HG03460 (cell line): ENCODE results near the gene IREB2.
"Not testable (repeated sequence)": the region's sequence is repeated elsewhere in the genome, so short reads cannot be mapped to it uniquely, and the experiment has no call there.

Experiments
- ATAC-seq: cut with Tn5 transposase; IDR thresholded peaks from one replicate; pipeline ENCODE4 v1.9.1; 2021; ENCODE audit not compliant: unreplicated experiment

IREB2 gene, protein sequence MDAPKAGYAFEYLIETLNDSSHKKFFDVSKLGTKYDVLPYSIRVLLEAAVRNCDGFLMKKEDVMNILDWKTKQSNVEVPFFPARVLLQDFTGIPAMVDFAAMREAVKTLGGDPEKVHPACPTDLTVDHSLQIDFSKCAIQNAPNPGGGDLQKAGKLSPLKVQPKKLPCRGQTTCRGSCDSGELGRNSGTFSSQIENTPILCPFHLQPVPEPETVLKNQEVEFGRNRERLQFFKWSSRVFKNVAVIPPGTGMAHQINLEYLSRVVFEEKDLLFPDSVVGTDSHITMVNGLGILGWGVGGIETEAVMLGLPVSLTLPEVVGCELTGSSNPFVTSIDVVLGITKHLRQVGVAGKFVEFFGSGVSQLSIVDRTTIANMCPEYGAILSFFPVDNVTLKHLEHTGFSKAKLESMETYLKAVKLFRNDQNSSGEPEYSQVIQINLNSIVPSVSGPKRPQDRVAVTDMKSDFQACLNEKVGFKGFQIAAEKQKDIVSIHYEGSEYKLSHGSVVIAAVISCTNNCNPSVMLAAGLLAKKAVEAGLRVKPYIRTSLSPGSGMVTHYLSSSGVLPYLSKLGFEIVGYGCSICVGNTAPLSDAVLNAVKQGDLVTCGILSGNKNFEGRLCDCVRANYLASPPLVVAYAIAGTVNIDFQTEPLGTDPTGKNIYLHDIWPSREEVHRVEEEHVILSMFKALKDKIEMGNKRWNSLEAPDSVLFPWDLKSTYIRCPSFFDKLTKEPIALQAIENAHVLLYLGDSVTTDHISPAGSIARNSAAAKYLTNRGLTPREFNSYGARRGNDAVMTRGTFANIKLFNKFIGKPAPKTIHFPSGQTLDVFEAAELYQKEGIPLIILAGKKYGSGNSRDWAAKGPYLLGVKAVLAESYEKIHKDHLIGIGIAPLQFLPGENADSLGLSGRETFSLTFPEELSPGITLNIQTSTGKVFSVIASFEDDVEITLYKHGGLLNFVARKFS

DNA sequence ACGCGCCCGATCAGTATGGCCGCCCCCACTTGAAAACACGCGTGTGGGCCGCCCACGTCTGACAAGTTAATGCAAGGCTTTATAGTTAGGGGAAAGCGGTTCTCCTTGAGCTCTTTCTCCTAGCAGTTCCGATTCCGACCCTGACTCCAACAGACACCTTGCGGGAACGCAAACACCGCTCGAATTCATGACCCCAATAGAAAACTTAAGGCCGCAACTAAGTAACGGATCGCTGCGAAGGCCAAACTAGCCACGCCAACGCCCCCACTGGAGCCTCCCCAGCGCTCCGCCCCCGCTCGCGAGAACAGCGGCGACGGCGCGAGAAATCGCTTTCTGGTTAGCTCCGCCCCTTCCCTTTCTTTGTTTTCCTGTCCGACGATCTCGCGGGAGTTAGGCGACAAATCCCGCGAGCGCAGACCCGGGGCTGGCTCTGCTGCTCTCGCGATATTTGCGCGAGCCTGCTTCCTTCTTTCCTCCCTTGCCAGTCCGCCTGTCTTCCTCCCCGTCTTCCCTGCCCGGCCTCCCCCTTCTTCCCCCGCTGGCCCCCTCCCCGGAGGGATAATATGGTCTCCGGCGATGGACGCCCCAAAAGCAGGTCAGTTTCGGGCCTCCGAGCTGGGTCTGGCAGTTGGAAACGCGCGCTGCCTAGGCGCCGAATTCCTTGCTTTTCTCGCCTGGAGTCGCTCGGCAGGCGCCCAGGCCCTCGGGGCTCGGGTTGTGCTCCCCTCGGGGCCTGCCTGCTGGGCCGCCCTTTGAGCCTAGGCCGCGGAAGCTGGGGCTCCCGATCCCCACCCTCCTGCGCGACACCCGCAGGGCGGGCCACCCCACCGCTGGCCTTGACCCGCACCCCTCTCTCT lies at the start of gene IREB2:
IREB2 (plus strand) TSS at position 455 of the 857 bp plus-strand sequence; CDS start at position 577, 122 bp downstream.
- peak; percentile 83 for ATAC-seq

DNA sequence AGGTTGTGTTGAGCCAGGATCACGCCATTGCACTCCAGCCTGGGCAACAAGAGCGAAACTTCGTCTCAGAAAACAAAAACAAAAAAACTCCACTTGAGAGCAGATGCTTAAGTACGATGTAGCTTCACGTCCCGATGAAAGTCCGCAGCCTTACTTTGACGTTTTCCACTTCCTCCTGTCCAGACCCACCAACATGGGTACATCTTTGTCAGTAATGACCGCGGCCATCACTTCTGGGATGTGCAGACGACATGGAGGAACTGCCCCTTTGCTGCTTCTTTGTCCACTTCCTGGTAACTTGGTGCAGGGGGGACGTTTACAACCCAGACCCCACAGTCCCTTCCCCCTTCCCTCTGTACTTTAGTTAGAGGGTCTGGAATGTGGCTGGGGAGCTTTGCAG lies 49.2 kb upstream of the IREB2 start:
- ATAC-seq, result no peak

DNA sequence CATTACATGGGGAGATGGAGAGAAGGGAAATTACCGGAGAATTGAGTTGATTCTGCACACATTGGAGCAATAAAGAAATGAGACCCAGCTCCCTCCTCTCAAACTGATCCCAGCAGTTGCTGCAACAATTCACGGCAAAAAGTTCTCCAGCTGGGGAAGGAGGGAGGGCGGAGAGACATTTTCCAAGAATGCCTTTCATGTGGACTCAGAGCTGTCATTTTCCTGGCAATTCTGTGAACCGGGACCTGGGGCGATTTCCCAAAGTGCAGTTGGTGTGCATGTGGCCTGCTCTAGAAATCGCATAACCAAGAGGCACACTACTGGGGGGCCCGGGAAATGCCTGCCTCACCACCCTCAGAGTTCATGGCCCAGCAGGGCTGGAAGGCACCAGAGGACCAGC lies 48.7 kb upstream of the IREB2 start:
- ATAC-seq, result no peak

DNA sequence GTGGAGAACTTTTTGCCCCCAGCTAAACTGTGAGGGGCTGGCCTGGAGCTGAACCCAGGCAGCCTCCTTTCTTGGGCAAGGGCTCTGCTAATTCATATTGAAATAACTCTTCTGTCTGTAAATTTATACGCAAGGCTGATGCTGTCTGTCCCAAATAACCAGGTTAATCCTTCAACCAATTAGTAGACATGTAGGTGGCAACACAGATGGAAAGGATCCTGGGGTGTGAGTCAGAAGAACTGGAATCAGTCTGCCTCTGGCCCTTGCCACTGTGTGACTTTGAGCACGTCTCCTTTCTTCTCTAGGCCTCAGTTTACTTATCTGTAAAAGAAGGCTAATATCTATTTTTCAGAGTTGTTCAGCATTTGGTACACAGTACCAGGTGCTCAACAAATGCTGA lies 48.3 kb upstream of the IREB2 start:
- ATAC-seq, result no peak

DNA sequence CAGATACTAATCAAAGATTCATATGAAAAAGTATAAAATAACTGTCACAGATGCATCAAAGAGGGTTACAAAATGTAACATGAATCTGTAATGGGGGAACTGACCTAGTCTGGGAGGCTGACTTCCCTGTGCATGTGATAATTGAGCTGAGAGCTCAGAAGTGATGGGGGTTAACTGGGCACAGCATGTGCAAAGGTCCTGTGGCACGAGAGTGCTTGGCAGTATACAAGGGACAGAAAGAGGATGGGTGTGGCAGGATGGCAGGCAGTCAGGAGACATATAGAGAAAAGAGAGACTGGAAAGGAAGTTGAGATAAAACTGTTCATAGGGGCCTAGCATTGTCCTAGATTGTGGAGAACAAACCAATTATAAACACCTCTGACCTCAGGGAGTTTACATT lies 47.8 kb upstream of the IREB2 start:
- ATAC-seq, result no peak

DNA sequence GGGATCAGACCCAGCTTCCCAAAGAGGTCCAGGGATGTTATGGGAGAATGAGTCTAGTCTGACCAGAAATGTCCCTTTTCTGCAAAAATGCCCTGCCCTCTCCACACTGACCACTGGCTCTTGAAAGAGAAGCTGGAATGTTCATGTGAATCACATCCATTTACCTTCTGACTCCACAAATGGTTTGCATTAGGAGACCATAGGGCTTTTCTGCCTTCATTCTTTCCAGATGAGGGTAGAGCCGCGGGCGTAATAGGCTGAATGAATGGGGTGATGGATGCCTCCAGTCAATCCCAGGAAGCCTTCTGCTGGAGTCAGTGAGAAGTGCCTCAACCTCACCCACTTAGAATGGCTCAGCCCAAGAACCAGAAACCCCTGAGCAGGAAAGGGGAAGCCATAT lies 47.2 kb upstream of the IREB2 start:
- ATAC-seq, result no peak

DNA sequence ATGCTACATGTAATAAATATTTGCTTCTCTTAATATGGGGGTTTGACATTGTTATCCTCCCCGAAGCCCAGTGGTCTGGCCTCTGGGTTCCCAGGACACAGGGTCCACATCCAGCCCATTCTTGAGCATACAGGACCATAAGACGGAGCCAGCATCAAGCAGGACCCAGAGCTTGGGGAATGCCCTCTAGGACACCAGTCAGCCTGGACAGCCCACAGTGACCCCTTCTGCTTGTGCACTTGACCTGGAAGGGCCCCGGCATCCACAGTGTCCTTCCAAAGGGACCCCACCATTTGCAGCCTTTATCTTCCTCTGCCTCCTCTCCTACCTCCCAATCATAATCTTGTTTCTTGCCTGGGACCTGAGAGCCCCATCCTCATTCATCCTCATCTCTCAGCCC lies 46.2 kb upstream of the IREB2 start:
- no peak for ATAC-seq

DNA sequence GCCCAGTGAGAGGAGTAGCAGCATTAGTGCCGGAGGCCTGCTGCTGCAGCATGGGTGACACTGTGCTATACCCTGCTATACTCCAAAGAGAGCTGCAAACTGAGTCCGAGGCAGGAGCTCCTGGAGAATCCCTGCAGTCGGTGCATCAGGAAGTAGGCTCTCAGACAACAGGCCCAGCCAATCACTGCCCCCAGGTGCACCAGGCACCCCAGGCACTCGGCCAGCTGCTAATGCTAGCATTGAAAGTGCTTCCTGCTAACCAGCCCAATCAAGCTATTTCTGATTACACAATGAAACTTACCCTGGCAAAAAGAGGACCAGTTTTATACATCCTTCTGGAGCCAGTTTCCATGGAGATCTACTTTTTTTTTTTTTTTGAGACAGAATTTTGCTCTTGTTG lies 45.6 kb upstream of the IREB2 start:
- ATAC-seq, result no peak

DNA sequence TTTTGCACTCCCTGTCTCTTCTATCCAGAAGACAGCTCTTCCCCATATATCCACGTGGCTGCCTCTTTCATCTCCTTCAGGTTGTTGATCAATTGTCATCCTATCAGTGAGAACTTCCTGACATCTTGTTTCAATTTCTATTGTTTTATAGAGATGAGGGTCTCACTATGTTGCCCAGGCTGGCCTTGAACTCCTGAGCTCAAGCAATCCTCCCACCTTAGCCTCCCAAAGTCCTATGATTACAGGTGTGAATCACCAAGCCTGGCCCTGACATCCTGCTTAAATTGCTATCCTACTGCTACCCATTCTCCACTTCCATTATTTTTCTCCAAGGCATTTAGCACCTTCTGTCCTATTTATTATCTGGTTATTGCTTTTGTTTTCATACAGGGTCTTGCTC lies 44.9 kb upstream of the IREB2 start:
- no peak for ATAC-seq

DNA sequence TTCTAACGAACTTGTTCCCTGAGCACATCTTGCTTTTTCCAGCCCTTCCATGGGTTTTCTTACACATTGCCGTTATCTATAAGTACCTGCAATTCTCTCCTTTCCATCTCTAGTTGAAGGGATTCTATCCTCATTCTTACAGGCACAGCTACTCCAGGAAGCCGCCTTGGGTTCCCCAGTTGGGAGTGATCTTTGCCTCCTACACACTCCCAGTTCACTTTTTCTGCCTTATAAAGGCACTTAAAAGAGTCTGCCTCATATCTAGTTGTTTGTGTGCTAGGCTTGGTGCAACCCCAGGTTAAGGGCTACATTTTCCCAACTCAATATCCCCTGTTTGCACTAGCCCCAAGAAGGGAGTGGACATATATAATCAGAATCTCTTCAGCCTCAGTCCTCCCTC lies 44.0 kb upstream of the IREB2 start:
- no peak for ATAC-seq

DNA sequence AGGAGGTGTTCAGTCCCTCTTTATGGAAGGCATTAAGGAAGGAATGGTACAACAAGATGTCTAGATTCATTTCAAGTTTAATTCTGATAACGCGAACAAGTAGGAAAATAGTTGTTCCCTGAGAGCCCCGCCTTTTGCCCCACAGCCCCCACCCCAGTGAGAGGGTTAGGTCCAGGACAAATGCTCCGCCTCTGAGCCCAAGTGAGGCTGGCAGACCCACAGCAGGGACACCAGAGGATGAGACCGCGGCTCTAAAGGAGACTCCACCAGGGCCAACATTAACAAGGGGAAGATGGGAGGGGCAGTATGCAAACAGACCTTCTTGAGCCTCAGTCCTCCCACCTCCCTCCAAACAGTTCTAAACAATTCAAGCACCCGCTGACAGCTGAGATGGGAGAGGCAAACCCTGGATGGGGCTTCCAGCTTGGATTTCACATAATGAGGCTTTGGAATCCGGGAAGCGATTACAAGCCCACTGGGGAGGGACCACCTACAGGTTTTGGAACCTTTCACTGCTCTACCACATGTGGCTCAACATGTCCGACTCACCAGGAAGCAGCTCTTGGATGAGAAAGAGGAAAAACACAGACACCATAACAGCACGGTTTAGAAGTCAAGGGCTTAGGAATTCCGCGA lies 42.9 kb upstream of the IREB2 start:
- no peak for ATAC-seq

DNA sequence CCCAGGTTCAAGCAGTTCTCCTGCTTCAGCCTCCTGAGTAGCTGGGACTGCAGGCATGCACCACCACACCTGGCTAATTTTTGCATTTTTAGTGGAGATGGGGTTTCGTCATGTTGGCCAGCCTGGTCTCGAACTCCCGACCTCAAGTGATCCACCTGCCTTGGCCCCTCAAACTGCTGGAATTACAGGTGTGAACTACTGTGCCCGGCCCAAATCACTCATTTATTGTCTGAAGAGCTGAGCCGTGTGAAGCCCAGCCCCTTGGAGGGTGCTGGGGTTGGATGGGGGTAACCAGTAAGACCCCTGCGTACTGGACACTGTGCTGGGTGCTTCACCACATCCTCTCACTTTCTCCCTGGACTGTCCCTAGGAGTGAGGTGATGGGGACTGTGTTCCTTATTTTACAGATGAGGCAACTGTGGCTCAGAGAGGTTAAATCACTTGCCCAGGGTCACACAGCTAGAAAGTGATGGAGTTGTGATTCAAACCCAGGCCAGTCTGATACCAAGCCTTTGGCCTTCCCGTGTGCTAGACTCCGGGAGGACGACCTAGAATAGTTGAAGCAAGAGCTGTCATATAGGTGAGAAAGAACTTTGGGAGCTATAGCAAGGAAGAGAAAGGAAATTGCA lies 41.7 kb upstream of the IREB2 start:
- ATAC-seq, result no peak

DNA sequence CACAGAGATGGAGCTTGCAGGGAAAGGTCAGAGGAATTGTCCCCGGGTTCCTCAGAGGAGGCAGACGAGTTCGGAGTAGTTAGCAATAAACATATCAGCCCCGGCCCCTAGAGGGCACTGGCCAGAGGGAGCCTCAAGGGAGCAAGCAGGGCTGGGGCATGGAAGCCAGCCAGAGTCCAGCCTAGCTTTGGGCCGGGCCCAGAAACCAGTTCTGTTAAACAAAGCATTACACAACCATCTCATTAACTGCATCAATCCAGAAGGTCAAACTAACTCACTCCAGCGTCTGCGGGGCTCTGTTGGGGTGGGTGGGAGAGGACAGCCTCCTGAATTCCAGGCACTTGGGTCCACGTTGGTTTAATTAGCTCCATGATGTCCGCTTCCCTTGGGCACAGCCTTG lies 41.0 kb upstream of the IREB2 start:
- ATAC-seq, result no peak

DNA sequence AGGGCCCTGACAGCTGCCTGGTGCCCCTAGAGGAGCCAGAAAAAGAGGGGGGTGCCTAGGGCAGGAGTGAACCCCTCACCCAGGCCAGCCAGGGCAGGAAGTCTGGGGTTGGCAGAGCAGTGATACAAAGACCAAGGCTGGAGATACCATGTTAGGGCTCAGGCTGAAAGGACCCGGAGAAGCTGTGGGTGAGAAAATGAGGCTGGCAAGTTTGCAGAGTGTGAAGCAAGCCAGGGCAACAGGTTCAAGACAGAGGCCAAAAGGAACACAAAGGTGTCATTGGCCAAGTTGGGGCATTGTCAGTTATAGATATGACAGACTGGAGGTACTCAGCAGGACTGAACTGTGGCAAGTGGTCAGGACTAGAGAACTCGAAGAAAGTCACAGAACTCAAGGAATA lies 40.6 kb upstream of the IREB2 start:
- no peak for ATAC-seq

DNA sequence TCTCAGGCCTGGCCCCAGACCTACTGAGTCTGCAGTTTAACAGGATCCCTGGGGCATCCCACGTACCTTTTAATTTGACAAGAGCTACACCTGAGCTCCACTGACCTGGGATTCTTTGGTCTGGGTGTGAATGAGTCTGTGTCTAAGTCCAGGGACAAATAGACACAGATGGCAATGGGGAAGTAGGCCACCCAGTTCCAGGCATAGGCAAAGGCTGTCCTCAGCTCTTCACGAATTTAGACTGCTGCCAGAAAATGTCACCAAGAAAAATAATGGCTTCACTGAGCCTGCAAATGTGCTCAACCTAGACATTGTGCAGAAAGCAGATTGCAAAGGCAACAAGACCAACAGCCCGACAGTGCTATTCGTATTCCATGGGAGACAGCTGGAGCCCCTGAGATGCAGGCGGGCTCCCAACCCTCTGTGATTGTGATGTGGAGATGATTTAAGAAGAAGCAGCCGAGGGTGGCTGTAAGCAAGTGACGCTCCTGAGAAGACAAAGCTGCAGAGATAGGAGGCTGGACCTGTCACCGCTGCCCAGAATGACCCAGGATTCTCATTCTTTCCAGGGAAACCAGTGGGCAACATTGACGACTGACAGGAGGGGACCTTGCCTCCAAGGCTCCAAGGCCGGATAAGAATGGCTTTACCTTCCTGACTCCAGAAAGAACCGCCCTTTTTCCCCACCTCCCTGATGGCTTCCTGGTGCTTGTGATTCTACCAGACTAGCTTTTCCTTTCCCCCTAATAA lies 39.8 kb upstream of the IREB2 start:
- ATAC-seq, result no peak

DNA sequence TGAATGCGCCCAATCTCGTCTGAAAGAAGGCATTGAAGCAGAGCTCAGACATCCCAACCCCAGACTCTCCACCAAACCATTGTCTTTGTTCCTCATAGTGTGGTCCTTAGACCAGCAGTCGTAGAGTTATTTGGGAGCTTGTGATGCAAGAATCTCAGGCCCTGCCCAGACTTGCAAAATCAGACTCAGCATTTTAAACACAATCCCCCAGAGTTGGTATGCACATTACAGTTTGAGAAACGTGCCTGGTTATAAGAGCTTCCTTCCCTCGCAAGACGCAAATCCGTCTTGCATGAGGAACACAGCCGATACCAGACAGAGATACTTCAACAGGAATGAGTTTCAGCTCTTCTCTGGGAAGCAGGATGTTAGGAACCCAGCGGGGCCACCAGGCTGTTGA lies 38.9 kb upstream of the IREB2 start:
- ATAC-seq, result no peak

DNA sequence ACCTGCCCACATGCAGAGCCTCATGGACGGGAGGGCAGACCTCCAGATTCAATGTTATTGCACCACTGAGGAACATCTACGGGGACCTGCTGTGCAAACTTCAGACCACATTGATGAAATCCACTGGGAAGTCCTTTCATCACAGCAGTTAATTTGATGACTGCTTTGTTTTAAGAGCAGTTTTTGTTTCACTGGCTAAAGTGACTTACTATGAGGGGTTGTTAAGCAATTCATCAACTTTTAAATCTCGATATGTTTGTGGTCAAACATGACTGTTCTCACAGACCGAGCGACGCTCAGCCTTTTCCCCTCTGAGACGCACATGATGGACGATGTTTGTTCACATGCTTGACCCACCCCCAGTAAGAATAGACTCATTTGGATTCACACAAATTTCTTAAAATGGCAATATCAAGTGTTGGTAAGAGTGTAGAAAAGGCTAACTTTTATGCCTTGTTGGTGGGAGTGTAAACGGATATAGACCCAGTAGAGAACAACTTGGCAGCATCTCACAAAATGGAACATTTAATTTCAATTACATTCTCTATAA lies 35.9 kb upstream of the IREB2 start:
- ATAC-seq, result no peak

DNA sequence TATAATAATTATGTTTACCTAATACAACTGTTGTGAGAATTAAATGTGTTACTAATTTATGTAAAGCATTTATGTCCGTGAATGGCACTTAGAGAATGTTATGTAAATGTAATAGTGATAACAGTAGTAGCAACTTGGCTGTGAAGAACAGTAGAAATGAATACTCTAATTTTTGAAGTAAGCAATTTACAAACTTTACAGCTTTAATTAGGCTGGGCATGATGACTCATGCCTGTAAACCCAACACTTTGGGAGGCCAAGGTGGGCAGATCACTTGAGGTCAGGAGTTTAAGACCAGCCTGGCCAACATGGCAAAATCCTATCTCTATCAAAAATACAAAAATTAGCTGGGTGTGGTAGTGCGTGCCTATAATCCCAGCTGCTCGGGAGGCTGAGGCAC lies 33.9 kb upstream of the IREB2 start:
- ATAC-seq, result no peak

DNA sequence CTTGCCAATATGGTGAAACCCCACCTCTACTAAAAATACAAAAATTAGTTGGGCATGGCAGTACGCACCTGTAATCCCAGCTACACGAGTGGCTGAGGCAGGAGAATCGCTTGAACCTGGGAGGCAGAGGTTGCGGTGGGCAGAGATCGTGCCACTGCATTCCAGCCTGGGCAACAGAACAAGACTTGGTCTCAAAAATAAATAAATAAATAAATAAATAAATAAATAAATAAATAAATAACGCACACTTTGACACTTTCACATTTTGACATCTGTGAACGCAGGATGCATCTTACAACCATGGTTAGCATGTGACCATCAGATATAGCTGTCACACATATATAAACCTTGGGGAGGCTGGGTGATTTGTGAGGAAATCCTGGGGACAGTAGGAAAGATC lies 33.2 kb upstream of the IREB2 start:
- ATAC-seq, result not testable (repeated sequence)
